Hematopoietic multipotent progenitor cell (in vitro differentiated cells): Measurements from ENCODE around the gene TOM1L2. TPM values are rescaled to one million over a fixed set of nuclear protein-coding genes. Genes with fewer than 3 reads are reported as not detected.

Experiments
- DNase-seq, 3 donors: peaks; one replicate each; pipeline ENCODE4 v3.0.0-alpha.2; 2011 to 2015; ENCODE audit warnings: low read depth in 2 of 3, low spot score in 2 of 3
- total RNA-seq: library from RNA; depleted of rRNA; stranded (reverse); fragments of >200 nt; gene quantifications from one replicate; pipeline ENCODE4 v1.2.3, GENCODE V29; 2012

The TOM1L2 gene
- total RNA-seq, 1 donor, result 23.4 TPM

DNA sequence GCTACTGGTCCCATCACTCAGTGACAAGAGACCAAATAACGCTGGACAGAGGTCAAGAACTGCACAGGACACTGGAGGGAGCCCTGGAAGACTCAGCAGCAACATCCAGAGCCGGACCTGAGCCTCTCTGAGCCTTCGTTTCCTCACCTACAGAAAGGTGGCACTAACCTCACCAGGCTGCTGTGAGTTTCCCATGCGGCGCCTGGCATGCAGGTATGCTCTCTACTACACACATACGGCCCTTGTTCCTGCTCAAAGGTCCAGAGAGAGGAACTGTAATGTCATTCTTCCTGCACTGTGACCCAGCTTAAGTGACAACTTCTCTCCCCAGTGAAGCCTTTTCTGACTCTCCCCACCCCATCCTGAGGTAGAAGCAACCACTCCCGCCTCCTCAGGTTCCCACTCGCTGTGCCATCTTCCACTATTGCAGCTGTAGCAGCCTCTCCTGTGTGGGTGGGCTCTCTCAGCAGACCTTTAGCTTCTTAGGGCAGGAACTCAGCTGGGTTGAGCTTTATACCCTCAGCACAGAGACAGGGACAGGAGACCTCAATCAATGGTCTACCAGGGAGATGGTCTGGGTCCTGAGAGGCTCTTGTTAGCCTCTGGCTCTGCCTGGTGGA, 91.5 kb downstream of the TOM1L2 start:
- no peak for DNase-seq

DNA sequence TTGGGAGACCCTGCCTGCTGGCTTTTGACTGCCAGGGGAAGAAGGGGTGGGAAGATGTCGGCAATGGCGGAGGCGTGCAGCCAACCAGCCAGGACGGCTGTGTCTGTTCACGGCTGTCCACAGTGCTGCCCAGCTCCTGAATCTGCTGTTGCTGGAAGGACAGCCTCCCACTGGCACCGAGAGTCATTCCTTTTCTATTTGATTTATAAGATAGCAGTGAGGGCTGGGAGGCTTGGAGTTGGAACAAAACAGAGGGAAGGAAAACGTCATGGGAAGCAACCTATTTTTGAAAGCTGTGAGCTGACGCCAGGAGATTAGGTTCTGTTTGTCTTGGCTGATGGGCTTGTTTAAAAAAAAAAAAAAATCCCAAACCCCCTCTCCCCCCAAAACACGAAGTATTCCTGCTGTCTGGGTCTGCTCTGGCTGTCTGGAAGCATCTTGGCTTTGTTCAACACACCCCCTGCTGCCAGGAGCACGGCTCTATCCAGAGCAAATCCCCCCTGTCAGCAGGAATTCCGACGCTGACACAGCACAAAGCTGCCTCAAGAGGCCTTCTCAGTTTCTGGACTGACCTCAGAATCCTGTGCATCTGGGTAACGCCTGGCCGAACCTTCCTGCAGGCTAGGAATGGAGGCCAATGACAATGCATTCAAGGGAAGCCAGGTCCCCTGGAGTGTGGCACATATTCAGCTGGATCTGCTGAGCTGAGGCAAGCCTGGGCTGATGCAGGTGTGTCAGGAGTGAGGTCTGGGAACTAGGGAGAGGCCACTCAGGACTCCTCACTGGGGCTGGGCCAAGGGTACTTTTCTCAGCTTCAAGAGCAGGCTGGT, 94.5 kb downstream of the TOM1L2 start:
- no peak for DNase-seq

DNA sequence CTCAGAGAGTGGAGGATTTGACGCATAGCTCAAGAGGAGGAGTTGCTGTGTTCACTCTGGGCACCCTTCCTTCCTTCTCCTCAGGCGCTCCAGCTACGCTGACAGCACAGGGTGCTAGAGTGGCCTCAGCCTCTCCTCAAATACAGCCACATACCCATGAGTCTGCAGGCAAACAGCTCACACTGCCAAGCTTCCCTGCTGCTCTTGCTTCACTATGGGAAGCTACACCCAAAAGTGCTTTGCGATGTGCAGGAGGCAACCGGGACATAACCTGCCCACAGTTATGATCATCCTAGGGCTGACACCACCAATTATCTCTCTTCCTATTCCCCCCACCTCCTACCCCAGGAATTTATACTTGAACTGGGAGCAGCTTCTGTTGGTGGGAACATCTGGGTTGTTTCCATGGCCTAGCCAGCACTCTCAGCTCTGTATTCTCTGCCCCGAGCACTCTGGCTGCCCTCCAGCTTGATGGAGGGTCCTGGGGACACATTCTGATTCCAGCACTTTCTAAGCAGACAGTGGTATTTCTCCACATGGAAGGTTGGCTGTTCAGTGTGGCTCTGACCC, 95.2 kb downstream of the TOM1L2 start:
- no peak for DNase-seq

DNA sequence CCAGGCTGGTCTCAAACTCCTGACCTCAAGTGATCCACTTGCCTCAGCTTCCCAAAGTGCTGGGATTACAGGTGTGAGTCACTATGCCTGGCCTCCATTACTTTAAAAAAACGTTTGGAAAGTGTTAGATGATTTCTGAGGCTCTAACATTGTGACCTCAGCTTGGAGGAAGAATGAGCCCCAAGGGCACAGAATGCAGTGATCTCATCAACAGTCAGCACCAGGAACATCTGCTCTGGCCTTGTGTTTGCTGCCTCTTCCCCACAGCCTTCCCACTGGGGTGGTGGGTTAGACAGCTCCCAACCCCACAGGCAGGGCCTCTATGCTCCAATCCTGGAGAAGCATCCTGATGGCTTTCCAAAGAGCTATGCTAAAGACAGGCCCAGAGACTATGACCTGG, 97.7 kb downstream of the TOM1L2 start:
- no peak for DNase-seq

DNA sequence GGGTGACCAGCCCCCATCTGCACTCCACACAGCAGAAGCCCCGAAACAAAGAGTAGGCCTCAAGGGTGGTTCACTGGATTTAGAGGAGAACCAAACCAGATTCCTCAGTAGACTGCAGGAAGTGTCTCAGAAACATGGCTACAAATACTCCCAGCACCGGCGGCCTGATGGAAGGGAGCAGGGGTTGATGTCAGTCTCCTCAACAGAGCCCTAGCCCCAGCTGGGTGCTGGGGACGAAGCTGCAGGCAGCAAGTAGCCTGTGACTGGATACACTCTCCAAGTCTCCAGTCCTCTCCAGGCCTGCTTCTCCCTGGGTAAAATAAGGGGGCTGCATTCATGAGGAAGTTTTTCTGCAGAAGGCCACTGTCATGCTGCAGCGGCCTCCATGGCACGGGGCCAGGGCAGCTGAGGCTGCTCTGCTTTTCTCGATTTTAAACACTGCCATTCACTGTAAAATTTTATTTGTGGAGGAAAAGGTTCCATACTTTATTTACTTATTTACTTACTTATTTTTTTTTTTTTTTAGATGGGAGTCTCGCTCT, 98.7 kb downstream of the TOM1L2 start:
- DNase-seq, result no peak

DNA sequence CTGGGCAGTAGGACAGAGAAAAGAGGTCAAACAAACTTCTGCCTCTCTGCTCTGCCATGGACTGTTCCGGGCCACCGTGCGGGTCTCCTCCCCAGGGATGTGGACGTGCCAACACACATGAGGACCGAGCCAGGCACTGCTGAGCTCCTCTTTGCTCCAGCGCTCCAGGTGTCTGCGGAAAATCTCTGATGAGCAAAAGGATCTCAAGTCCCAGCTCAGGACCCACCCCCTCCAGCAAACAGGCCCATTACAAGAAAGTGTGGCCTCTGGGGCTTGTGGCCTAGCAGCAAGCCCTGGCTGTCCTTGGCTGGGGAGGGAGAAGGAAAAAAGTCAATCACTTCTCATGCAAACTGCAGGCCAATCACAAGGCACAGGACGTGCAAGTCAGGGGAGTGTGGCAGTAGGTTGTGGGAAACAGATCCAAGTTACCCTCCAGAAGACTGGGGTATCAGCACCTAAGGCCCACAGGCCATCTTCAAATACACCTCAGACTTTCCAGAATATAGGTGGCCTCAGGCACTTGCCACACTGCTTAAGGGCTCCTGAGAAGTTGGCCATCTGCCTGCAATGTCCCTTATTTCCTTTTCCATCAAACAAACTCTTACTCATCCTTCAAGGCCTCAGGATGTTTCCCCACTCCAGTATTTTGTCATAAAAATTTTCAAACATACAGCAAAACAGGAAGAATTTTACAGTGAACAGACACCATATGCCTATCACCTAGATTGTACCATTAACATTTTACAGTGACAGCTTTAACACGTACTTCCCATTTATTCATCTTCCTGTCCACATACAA, 99.5 kb downstream of the TOM1L2 start:
- DNase-seq, result no peak

DNA sequence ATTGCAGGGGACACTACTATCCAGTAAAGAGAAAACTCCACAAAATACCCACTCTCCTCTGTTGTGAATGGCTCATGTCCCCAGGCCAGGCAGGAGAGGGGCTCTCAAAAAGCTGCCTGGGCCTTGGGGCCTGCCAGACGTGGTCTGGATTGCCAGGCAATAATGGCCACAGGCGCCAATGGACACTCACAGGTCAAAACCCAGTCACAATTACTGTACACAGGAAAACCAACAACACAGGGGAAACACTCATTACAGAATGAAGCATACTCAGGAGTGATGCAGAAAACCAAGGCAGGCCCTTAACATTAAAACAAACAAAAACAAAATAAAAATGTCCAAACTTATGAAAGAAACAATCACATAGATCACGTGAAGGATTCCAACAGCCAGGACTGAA, 100.3 kb downstream of the TOM1L2 start:
- no peak for DNase-seq

DNA sequence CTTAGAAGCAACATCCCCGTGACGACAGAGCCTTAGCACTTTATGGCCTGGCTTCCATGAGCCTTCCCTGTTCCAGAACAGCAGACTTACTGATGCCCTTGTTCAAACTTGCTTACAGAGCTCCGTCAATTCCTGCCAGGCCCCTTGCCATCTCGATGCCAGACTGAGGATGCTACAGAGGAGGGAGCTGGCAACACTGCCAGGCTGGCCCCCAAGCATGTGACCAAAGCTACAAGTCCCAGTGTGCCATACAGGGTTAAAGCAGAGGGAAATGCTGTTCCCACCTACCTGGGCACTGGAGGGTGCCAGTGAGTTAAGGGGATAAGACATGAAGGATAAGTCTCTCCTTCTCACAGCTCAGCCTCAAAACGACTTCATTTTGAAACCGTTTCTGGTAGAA, 102.0 kb downstream of the TOM1L2 start:
- no peak for DNase-seq

DNA sequence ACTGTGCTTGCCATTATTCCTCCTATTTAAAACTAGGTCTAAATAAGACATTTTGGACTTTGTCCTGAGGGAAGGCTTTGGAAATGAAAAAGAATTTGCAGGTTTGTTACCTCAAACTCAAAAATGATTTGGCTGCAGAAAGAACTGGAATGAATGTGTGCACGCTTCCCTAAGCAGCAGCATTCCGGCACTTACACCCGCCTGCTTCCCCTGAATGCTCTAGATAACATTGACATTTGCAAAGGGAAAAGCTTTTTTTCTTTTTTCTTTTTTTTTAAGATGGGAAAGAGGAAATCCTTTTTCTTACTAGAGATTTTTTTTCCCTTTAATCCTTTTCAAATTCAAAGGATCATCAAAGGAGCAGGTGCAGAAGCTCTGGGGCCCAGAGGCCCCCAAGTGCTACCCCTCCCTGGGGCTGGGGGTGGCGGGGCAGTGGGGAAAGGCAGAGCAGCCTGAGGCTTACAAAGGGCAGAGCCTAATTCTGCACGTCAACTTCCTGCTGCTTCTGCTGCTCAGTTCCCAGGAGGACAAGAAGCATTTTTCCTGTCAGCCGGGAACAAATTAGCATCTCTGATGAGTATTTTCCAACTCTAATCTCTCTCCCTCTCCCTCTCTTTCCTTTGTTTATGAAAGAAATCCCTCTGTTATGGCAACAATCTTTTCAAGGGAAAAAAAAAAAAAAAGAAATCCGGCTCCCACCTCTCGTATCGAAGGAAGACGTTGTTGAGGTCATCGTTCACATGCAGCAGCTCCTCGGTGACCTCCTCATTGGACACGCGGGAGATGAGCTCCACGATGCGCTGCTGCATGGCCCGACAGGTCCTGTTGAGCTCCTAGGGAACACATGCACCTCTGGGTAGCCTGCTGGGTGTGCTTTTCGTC, 103.3 kb downstream of the TOM1L2 start:
- no peak for DNase-seq

DNA sequence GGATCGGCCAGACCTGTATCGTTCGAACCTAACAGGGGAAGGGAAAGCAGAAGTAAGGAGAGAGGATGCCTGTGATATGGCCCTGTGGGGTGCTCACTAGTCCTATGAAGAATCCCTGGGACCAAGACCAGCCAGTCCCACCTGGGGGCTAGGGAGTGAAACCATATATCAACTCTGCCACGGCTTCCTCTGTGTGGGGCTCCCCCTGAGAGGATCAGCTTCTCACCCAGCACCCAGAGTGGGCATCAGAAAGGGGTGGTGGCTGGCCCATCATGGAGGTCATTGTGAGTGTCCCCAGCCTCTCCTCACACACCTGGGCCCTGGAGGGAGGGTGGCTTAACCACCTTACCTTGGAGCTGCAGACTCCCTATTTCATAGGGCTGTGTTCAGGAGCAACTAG, 105.3 kb downstream of the TOM1L2 start:
- no peak for DNase-seq

DNA sequence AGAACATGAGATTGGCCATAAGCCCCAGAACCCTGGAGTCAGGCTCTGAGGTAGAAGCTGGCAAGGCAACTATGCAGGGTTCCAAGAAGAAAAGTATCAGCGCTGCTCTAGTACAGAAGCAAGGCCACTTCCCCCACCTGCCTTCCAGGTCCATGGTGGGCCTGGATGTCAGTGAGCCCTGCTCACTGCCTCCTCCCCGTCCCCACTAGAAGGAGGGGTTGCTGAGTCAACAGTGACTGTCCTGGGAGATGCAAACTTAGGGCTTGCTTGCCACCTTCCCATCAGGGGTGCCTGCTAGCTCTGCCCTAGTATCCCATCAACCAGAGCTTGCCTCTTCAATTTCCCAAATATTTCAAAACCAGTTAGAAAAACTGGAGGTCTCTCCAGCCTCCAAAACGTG, 105.8 kb downstream of the TOM1L2 start:
- no peak for DNase-seq

DNA sequence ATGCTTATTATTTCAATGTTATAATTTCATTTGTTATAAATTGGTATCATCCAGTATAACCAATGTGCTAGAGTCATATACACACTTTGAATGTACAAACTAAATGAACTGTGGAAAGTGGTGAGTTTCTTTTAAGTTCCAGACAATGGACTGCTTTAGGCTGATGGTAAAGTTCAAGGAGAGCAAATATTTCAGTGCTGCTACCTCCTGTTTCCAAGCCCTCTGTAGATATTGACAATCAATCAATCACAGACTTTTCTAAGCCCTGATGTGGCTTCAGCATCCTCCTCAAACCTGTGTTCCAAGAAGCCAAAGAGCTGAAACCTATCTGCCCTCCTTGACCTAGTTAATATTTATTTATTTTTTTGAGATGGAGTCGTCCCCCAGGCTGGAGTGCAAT, 107.2 kb downstream of the TOM1L2 start:
- no peak for DNase-seq

DNA sequence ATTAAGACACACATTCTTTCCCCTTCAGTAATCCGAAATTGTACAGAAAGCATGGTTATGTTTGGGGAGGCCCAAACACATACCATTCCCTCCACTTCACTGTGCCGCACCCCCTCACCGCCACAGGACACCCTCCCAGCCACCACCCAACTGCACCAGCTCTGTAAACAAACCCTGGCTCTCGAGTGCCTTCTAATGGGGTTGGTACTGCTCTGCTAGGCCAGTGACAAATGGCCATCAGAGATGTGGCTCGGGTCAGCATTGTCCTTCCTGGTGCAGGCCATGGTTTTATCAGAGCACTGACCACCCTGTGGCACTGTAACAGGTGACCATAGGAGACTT, 111.5 kb downstream of the TOM1L2 start:
- no peak for DNase-seq

DNA sequence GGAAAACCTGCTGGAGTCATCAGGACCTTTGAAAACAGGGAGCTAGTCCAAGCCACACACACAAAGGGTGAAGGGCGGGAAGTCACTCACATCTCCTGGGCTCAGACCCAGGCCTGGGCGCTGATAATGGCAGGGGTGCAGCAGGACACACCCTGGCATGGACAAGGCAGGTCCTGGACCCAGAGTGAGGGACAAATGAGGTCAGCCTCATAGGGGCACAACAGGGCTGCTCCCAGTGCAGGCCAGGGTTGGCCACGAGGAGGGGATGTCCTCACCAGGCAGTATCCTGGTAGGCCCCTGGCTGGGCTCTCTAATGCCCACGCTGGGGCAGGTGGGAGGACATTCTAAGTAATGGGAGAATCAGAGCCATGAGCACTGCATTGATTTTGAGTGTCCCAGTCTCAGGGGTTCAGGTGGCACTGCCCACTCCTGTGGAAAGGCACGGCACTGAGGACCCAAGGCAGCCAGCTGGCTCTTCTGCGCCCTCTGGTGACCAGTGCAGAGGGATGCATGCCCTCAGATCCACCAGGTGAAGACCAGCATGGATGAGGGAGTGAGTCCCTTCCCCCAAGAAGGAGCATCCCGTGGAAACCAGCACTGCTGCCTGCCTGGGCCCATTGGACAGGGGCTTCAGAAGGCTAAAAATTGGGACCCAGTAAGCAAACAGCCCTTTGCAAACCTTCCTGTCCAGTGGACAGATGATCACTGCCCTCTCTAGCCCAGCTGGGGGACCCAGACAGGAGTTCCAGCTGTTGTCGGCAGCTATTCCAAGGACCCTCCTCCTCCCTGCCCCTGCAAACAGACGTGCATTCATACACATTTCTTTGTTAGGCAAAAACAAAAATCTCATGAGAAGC, 112.1 kb downstream of the TOM1L2 start:
- peak in 2 of 3 donors; percentile 55 to 72 for DNase-seq

DNA sequence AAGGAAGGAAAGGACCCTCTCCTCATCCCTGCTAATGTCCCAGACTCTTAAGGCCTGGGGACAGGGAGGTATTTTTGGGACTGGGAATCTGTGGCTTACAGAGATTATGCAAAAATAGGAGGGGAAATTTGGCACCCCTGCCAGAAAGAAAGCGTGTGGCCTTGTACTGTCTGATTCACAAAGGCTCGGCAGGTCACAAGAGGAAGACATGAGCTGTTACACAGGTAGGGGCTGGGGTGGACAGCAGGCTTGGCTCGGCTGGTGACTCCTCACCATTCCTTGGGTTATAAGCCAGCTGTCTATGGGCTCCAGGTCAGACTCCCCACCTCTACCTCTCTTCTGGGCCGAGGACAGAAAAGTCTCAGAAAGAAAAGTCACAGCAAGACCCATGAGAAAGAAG, 114.7 kb downstream of the TOM1L2 start:
- no peak for DNase-seq

DNA sequence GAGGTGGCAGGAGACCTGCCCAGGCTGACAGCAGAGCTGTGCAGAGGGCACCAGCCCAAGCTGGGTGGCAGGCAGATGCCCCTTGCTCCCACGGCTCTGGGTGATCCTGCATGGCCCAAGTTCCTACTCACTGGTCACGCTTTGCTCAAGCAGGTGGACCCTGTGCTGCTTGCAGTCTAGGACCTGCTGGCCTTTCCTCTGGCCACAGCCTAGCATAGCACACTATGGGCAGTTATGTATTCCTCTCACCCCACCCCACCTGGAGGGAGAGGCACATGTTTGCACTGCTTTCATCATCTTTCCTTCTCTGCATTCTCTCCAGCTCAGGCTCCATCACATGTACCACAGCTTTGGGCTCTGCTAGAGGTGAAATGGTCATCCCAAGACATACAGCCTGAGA, 115.8 kb downstream of the TOM1L2 start:
- no peak for DNase-seq

DNA sequence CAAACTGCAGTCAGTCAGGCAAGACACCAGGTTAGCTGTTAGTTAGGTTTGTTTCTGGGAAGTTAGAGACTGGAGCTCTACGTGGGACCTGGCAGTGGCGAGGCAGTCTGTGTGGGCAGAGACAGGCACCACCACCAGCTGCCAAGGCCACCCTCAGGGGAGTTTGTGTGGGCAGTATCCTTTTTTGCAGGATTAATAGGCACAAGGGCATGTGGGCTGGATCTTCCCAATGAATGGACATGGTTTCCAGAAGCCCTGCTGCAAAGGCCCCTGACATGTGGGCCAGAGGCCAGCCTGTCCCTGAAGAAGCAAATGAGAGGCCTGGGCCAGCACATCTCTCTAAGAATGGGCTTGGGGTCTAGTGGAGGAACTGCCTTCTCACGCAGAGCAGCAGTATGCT, 116.2 kb downstream of the TOM1L2 start:
- no peak for DNase-seq

DNA sequence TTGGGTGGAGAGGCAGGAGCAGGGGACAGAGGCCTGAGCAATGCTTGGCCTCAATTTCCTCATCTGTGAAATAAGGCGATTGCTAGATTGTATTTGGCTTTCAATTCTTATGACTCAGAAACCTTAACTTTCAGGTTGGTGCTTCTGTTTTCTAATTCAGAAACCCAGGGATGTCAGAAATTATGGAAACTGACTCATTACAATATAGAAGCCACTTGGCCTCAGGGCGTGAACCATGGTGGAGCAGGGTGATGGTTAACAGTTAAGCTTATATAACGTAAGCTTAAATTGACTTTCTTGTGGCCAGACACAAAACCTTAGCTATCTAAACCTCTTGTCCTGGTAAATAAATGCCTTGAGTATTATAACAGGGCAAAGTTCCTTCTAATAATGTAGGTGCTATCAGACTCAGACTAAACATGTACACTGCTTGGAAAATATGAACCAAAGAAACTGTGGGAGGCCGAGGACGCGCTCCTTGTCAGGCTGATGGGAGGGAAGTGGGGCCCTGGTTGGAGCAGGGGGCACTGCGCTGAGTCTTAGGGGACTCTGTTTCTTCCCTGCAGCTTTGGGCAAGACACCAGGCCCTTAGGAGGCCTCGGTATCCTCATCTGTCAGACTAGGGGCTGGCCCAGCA, 118.3 kb downstream of the TOM1L2 start:
- no peak for DNase-seq

DNA sequence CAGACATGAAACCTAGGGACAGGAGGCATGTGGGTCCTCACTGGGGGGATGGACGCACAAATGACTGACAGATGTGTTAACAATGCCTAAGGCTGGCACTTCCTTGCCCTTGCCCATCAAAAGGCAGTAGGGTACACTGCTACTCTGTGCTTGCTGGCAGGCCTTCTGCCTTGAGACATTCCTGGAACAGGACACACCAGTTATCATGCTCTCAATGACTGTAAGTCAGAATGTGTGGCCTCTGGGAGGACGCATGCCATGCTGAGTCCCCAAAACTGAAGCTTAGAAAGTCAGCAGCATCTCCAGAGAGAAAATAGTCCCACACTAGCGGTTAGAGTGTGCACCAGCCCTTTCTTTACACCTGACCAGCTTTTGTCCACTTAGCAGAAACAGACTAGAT, 119.3 kb downstream of the TOM1L2 start:
- no peak for DNase-seq
